HG02943 (cell line): Measurements from ENCODE around the gene GJB5.

Source experiments
- ATAC-seq: cut with Tn5 transposase; IDR thresholded peaks from one replicate; pipeline ENCODE4 v1.9.1; 2021; ENCODE audit warnings: mild to moderate bottlenecking, low read depth, moderate library complexity; ENCODE audit not compliant: unreplicated experiment

GJB5 gene

GRCh38 chr1:34792868-34793727, 38.3 kb downstream of the GJB5 start, which contains the start of gene GJA4:
Gene GJA4 (plus strand): TSS chr1:34792999. CDS start chr1:34794214, 1,215 bp downstream.
- no peak for ATAC-seq

GRCh38 chr1:34794001-34794789, 39.3 kb downstream of the GJB5 start:
- no peak for ATAC-seq

- ATAC-seq: no peak
These were observed 39.9 kb downstream of the GJB5 start for GRCh38 chr1:34794790-34795180.

- no peak for ATAC-seq
These were observed 41.1 kb downstream of the GJB5 start for GRCh38 chr1:34795916-34796315.

DNA sequence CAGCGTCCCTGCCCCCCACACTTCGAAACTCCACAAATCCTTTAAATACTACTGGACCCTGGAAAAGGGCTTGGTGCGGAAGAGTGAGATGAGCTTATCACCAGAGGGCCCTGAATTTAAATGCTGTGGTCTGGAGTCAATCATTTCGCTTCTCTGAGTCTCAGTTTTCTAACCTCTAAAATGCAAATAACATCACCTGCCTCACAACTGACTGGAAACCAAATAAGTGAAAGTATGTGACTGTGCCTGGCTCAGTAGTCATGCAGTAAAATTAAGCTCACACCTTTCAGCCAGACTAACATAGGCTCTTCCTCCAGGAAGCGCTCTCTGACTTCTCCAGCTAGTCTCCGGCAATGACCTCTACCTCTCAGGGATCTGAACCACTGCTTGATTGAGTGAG, 42.1 kb downstream of the GJB5 start:
- no peak for ATAC-seq

DNA sequence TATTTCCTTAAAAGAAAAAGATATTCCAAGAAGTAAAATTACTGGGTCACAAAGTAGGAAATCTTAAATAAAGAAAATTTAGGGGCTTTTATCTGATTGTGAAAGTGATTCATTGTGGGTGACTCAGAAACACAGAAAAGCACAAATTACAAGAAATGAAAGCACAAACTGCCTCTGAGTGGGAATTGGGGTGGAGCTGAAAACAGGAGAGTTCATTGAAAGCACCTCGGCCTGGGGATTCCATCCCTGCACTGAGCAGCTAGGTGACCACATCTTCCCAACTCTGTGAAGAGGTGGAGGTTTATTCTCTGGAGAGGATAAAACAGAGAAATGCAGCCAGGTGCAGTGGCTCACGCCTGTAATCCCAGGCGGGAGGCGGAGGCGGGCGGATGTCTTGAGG, 45.4 kb downstream of the GJB5 start:
- no peak for ATAC-seq

DNA sequence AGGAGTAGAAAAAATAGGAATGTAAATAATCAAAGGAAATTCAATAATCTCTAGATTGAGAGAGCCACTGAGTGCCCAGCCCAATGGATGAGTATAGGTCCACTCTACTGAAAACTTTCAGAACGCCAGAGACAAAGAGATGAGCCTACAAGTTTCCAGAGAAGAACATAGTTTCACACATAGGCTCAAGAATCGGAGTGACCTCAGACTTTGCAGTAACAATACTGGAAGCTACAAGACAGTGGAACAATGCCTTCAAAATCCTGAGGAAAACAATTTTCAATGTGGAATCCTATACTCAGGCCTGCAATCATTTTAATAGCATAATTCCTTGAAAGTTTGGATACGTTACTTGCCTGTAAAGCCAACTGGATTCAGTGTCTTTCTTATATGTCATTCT, 48.9 kb downstream of the GJB5 start:
- ATAC-seq: no peak

DNA sequence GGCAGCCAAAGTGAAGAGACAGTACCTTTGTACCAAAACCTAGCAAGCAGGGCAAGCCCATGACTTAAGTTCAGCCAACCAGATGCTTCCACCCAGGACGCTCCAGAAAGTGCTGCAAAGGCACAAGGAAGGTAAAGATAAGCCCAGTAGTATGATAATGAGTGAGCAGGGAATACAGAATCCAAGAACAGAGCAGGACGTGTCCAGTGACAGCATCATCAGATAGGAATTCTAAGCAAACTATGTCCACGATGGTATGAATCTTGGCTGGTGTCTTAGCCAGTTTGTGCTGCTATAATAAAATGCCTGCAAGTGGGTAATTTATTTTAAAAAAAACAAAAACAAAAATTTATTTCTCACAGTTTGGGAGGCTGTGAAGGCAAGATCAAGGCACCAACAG, 51.5 kb downstream of the GJB5 start:
- ATAC-seq: no peak
